Left colon (tissue), 2 donors: Measurements from ENCODE around the gene SBF1. TPM values are rescaled to one million over a fixed set of nuclear protein-coding genes. Genes with fewer than 3 reads are reported as not detected.

Experiments used
- ATAC-seq: fragments of 200-7000 bp; cut with Tn5 transposase; one replicate; pipeline ENCODE4 v1.9.1; 2020; ENCODE audit warnings: mild to moderate bottlenecking, moderate library complexity
- DNase-seq, 2 donors: peaks; one replicate each; pipeline ENCODE4 v3.0.0-alpha.2; 2020
- intact Hi-C, 2 donors: fragments of 100-400 bp; cut with DNase I in 1 of 2; cut with micrococcal nuclease in 1 of 2; formaldehyde crosslinking; loops; one replicate each; pipeline versions ENCODE4 v1.11.2 to v1.14.0; 2022; cut with DNase I, micrococcal nuclease
- total RNA-seq, 2 donors: library from RNA; stranded (reverse); fragmentation: NEBNext Ultra II Directional; extraction: Animal tissue kit (Norgen Biotek cat#: 25700); gene quantifications; one replicate each; pipeline ENCODE4 v1.2.1, GENCODE V29; 2021
- donor health status: DM: no; HTN: no; CAD: no.
- donor health status: DM: yes; HTN: yes; CAD: no.

Gene SBF1
- total RNA-seq, 2 donors from 2014 or later = 69.2 to 80.1 TPM

- intact Hi-C loops = no loop called here
- DNase-seq (no peak), ATAC-seq (no peak)
These were observed 12.6 kb upstream of the SBF1 start for GRCh38 chr22:50487290-50488005.

- intact Hi-C loops = no loop called here
- DNase-seq (no peak), ATAC-seq (no peak)
These were observed 11.9 kb upstream of the SBF1 start, which contains the start of gene MIOX for GRCh38 chr22:50486561-50487289. MIOX (plus strand) TSS chr22:50486859; CDS start chr22:50486898, 39 bp downstream.

GRCh38 chr22:50485221-50486131, 10.6 kb upstream of the SBF1 start:
- DNase-seq (peak in 1 of 2 donors; percentile 53), ATAC-seq (peak; percentile 30)
- intact Hi-C loops = no loop called here

- DNase-seq (peak; percentile 66 to 74), ATAC-seq (peak; percentile 81)
- intact Hi-C loops = no loop called here
These were observed 9.4 kb upstream of the SBF1 start for GRCh38 chr22:50483977-50484853.

- intact Hi-C loops = no loop called here
- DNase-seq (no peak), ATAC-seq (no peak)
These were observed 8.7 kb upstream of the SBF1 start for GRCh38 chr22:50483556-50483955.

GRCh38 chr22:50483106-50483505, 8.3 kb upstream of the SBF1 start:
- DNase-seq (no peak), ATAC-seq (no peak)
- intact Hi-C loops = no loop called here

GRCh38 chr22:50482107-50483074, 7.6 kb upstream of the SBF1 start:
- DNase-seq = no peak
- no peak for ATAC-seq
- intact Hi-C loops = no loop called here

- peak; percentile 58 for ATAC-seq
- intact Hi-C loops = no loop called here
- peak in 1 of 2 donors; percentile 78 for DNase-seq
These were observed 6.7 kb upstream of the SBF1 start, which contains the start of gene ADM2 for GRCh38 chr22:50481440-50482106. ADM2 (plus strand) TSS chr22:50481543; CDS start chr22:50481848, 305 bp downstream.

- ATAC-seq (no peak), DNase-seq (no peak)
- intact Hi-C loops = no loop called here
These were observed 6.2 kb upstream of the SBF1 start for GRCh38 chr22:50481045-50481439.

GRCh38 chr22:50479721-50480120, 4.9 kb upstream of the SBF1 start:
- ATAC-seq = no peak
- intact Hi-C loops = no loop called here
- DNase-seq = no peak

GRCh38 chr22:50477923-50478322, 3.1 kb upstream of the SBF1 start:
- DNase-seq = no peak
- intact Hi-C loops = no loop called here
- ATAC-seq = no peak

GRCh38 chr22:50476868-50477267, 2.0 kb upstream of the SBF1 start:
- ATAC-seq (no peak), DNase-seq (no peak)
- intact Hi-C loops = no loop called here

GRCh38 chr22:50475652-50476002, 792 bp upstream of the SBF1 start:
- DNase-seq (no peak), ATAC-seq (no peak)
- intact Hi-C loops = no loop called here

- peak; percentile 36 for ATAC-seq
- peak in 1 of 2 donors; percentile 64 for DNase-seq
- intact Hi-C loops = no loop called here
These were observed 772 bp downstream of the SBF1 start for GRCh38 chr22:50473855-50474671.

GRCh38 chr22:50473088-50473487, 1.7 kb downstream of the SBF1 start:
- ATAC-seq (no peak), DNase-seq (peak in 1 of 2 donors; percentile 45)
- intact Hi-C loops = no loop called here

GRCh38 chr22:50471962-50472361, 2.9 kb downstream of the SBF1 start:
- ATAC-seq (no peak), DNase-seq (no peak)
- intact Hi-C loops = no loop called here
